Adrenal gland (tissue), 12 donors: ENCODE data around the gene TTC27. TPM values are rescaled to one million over a fixed set of nuclear protein-coding genes. Genes with fewer than 3 reads are reported as not detected.

ENCODE experiments used
- DNase-seq, 7 donors: peaks; one replicate each; pipeline ENCODE4 v3.0.0-alpha.2; 2019 to 2020
- H3K27ac ChIP-seq, 5 donors: fragments of 200-600 bp; sonication (generic) in 4 of 5; 1 replicate in 3 of 5; 2 replicates in 2 of 5; pipeline versions ENCODE4 v1.5.1 to v1.8.0; 2016 to 2020; ENCODE audit warnings: mild to moderate bottlenecking in 1 of 5
- H3K27me3 ChIP-seq: fragments of 200-600 bp; 2 replicates; pipeline ENCODE4 v1.8.0; 2021
- H3K36me3 ChIP-seq, 2 donors: fragments of 200-600 bp; replicated peaks in 1 of 2; 1 replicate in 1 of 2; 2 replicates in 1 of 2; pipeline versions ENCODE4 v1.5.1 to v1.8.0; 2018 to 2022
- H3K4me1 ChIP-seq, 2 donors: fragments of 200-600 bp; replicated peaks in 1 of 2; 1 replicate in 1 of 2; 2 replicates in 1 of 2; pipeline versions ENCODE4 v1.5.1 to v1.8.0; 2018 to 2021
- H3K4me3 ChIP-seq, 4 donors: fragments of 200-600 bp; sonication (generic) in 3 of 4; one replicate each; pipeline ENCODE4 v1.5.1; 2016 to 2018
- H3K9me3 ChIP-seq, 3 donors: fragments of 200-600 bp; sonication (generic) in 1 of 3; replicated peaks in 1 of 3; 1 replicate in 2 of 3; 2 replicates in 1 of 3; pipeline versions ENCODE4 v1.5.1 to v1.8.0; 2016 to 2021
- CTCF ChIP-seq, 6 experiments: fragments of 450-650 bp in 4 of 6; fragments of 200-600 bp in 2 of 6; sonication (generic) in 1 of 6; IDR thresholded peaks; 1 replicate in 5 of 6; 2 replicates in 1 of 6; pipeline versions ENCODE4 v1.5.1 to v1.8.0; 2016 to 2021; ENCODE audit warnings: antibody characterized with exemption in 6 of 6, mild to moderate bottlenecking in 2 of 6, moderate library complexity in 1 of 6
- POLR2A ChIP-seq, 2 donors: fragments of 450-650 bp; IDR thresholded peaks; one replicate each; pipeline ENCODE4 v1.6.1; 2017; ENCODE audit warnings: antibody characterized with exemption in 2 of 2, mild to moderate bottlenecking in 2 of 2, moderate library complexity in 1 of 2
- WGBS, 4 donors: extraction: QIAGEN DNeasy Blood & Tissue Kit in 2 of 4; methylation state at CpG; one replicate each; pipeline versions ENCODE4 v1.1.5 to v1.1.7; 2013 to 2017; 5-methylcytosine and 5-hydroxymethylcytosine counted together
- intact Hi-C, 2 donors: fragments of 100-400 bp; cut with DNase I; formaldehyde crosslinking; loops; one replicate each; pipeline versions ENCODE4 v1.14.1 to v1.15.0; 2022 to 2023
- polyA plus RNA-seq, 3 donors: library from polyadenylated mRNA; stranded (reverse); fragments of 200-250 nt in 2 of 3; fragments of 350-450 nt in 1 of 3; fragmentation: Illumina TruSeq in 1 of 3; extraction: RNeasy Lipid Tissue Mini Kit (QIAGEN cat#74804) in 1 of 3; gene quantifications; one replicate each; pipeline ENCODE4 v1.2.3, GENCODE V29; 2013 to 2014
- total RNA-seq, 9 donors: library from RNA; depleted of rRNA in 4 of 9; stranded (reverse); fragments of >200 nt in 4 of 9; fragments of 120-200 nt in 1 of 9; fragmentation: NEBNext Ultra II Directional in 1 of 9; extraction: Animal tissue kit (Norgen Biotek cat#: 25700) in 1 of 9; gene quantifications; one replicate each; pipeline versions ENCODE4 v1.1.0 to v1.2.4, GENCODE V29; 2013 to 2023
- donor health status: healthy with polysubstance abuse.
- donor health status: Bipolar disorder and iron deficiency.
- donor health status: DM: yes; HTN: yes; CAD: no.
- donor health status: DM: no; HTN: no; CAD: no.
- donor health status: DM: no; HTN: no; CAD: no.
- donor health status: DM: yes; HTN: yes; CAD: no.

TTC27 gene
- total and polyA plus RNA-seq, 12 donors: 5.7 to 31.1 (median 19.8) TPM

DNA sequence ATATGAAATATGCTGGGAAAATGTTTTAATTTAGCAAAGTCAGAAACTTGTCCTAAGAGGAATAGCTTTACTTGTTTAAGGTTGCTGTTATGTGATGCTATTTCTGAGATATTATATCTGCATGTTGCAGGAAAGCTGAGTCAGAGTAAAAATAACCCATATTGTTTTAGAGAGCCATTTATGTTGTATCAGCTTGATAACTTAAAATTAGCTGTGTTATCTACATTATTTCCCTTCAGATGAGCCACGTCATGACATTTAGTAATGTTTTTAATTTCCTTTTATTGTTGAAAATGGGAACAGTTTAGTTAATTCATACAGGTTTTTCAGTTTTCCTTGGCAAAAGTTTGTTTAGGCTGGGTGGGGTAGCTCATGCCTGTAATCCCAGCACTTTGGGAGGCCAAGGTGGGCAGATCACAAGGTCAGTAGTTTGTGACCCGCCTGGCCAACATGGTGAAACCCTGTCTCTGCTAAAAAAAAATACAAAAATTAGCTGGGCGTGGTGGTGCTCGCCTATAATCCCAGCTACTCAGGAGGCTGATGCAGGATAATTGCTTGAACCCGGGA, 55.8 kb downstream of the TTC27 start:
- TF ChIP-seq POLR2A (IDR thresholded peaks at IDR 0.05) (no peak), CTCF (IDR thresholded peaks at IDR 0.05) (no peak)
- H3K27me3 ChIP-seq: no peaks in the 10 kb centered on the region
- no peaks in the 10 kb centered on the region for H3K9me3 ChIP-seq
- no peak overlapping the region for H3K4me3 ChIP-seq
- no peaks in the 10 kb centered on the region for H3K4me1 ChIP-seq
- intact Hi-C loops: no loop called here
- H3K27ac ChIP-seq: no peak overlapping the region
- no peaks in the 10 kb centered on the region for H3K36me3 ChIP-seq
- no peak for DNase-seq
- 84 to 90% (median 89%) methylated on average over 5 of the region's 5 CpGs for WGBS, 4 donors

GRCh38 chr2:32688541-32688940, 60.7 kb downstream of the TTC27 start:
- Histone ChIP-seq H3K4me3 (no peak overlapping the region), H3K27me3 (no peaks in the 10 kb centered on the region), H3K36me3 (no peaks in the 10 kb centered on the region), H3K4me1 (no peaks in the 10 kb centered on the region), H3K9me3 (no peaks in the 10 kb centered on the region), H3K27ac (no peak overlapping the region)
- DNase-seq: no peak
- TF ChIP-seq POLR2A (IDR thresholded peaks at IDR 0.05) (no peak), CTCF (IDR thresholded peaks at IDR 0.05) (no peak)
- intact Hi-C loops: no loop called here

GRCh38 chr2:32691678-32692077, 63.8 kb downstream of the TTC27 start:
- no peak for DNase-seq
- no peak overlapping the region for H3K4me3 ChIP-seq
- intact Hi-C loops: no loop called here
- H3K9me3 ChIP-seq: no peaks in the 10 kb centered on the region
- H3K27ac ChIP-seq: no peak overlapping the region
- no peaks in the 10 kb centered on the region for H3K27me3 ChIP-seq
- no peaks in the 10 kb centered on the region for H3K36me3 ChIP-seq
- TF ChIP-seq CTCF (IDR thresholded peaks at IDR 0.05) (no peak), POLR2A (IDR thresholded peaks at IDR 0.05) (no peak)
- H3K4me1 ChIP-seq: peaks cover under 1% of the 10 kb centered on the region in 2 donors

DNA sequence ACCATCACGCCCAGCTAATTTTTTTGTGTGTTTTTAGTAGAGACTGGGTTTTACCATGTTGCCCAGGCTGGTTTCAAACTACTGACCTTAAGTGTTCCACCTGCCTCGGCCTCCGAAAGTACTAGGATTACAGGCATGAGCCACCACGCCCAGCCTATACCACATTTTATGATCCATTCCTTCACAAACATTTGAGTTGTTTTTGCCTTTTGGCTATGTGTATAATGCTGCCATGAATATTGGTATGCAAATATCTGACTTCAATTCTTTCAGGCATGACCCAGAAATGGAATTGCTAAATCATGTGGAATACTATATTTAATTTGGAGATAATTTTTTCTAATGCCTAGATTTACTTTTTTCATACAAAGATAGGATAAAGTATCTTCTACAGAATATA, 68.6 kb downstream of the TTC27 start:
- H3K27me3 ChIP-seq: no peaks in the 10 kb centered on the region
- H3K36me3 ChIP-seq: no peaks in the 10 kb centered on the region
- TF ChIP-seq CTCF (IDR thresholded peaks at IDR 0.05) (no peak), POLR2A (IDR thresholded peaks at IDR 0.05) (no peak)
- no peak overlapping the region for H3K4me3 ChIP-seq
- H3K9me3 ChIP-seq: no peaks in the 10 kb centered on the region
- H3K27ac ChIP-seq: no peak overlapping the region
- H3K4me1 ChIP-seq: peaks cover 11 to 14% of the 10 kb centered on the region in 2 donors
- WGBS, 4 donors: 96 to 100% (median 98%) methylated on average over 4 of the region's 4 CpGs
- no peak for DNase-seq
- intact Hi-C loops: no loop called here
